Measurements from ENCODE around the gene SCAF1. TPM values are rescaled to one million over a fixed set of nuclear protein-coding genes. Genes with fewer than 3 reads are reported as not detected.

Gene SCAF1
- total and polyA plus RNA-seq, 9 of the 15 experiments (the other 6 are each of a cell fraction or from before 2014, with no cell fraction given), result 0.20 to 79.0 (median 4.9) TPM

- TF ChIP-seq REST (IDR thresholded peaks at IDR 0.05; ENCODE audit: borderline replicate concordance) (no peak), REST (CRISPR knock-in tag; IDR thresholded peaks at IDR 0.05; ENCODE audit: low read depth) (peak; percentile 77; the same call in 1 of the 2 replicates), RREB1 (CRISPR knock-in tag; IDR thresholded peaks at IDR 0.05) (peak; percentile 52; the same call in 1 of the 2 replicates), CREM (IDR thresholded peaks at IDR 0.05; ENCODE audit: low read depth) (peak; percentile 30; the same call in 1 of the 2 replicates), ZBTB1 (CRISPR knock-in tag; IDR thresholded peaks at IDR 0.05; ENCODE audit: borderline replicate concordance, low read depth) (no peak), SMARCB1 (IDR thresholded peaks at IDR 0.05; ENCODE audit: insufficient read length, low read depth) (peak; percentile 31), RBM14 (IDR thresholded peaks at IDR 0.05; ENCODE audit: borderline replicate concordance, insufficient read depth, low read depth, low read length) (no peak), NFRKB (IDR thresholded peaks at IDR 0.05; ENCODE audit: low read depth) (peak; percentile 95), ZNF780A (CRISPR knock-in tag; IDR thresholded peaks at IDR 0.05) (no peak), IRF9 (tag; IDR thresholded peaks at IDR 0.05) (no peak)
These were observed 35.4 kb downstream of the SCAF1 start, which contains the start of gene PRMT1 (continued) for GRCh38 chr19:49677231-49677900.

All from K562 (cell line).